ENCODE measurements around the gene DCLK1. TPM values are rescaled to one million over a fixed set of nuclear protein-coding genes. Genes with fewer than 3 reads are reported as not detected.
"Not testable (repeated sequence)": the region's sequence is repeated elsewhere in the genome, so short reads cannot be mapped to it uniquely, and the experiment has no call there.

DCLK1 gene
- total RNA-seq, 1 donor from 2014 or later: 22.4 TPM

DNA sequence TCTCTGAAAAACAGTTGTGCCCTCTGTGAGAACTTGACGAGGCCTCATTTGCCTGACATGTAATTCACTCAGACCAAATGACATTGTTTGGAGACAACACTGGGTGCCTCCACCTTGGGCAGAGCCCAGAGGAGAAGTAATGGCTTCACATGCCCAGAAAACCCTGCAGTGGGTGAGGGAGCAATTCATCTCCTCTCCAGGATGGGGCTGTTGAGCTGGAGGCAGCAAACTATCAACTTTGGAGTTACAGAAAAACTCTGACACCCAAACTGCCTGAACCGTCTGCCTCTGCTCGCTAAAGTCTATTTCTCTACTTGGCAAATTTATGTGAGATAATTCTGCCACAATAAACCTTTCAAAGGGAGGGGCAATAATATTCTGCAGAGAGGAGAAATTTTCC lies 146.9 kb downstream of the DCLK1 start:
- Mint-ChIP-seq H3K27ac (ENCODE audit: unreplicated experiment) (peak overlapping the region; percentile 92), H3K4me3 (no peak overlapping the region), H3K27me3 (ENCODE audit: low read depth) (no peaks in the 10 kb centered on the region), H3K36me3 (ENCODE audit: low read depth) (peaks cover 5% of the 10 kb centered on the region), H3K9me3 (no peaks in the 10 kb centered on the region), H3K4me1 (peaks cover 25% of the 10 kb centered on the region)
- TF ChIP-seq CTCF (conservative IDR thresholded peaks at IDR 0.05): no peak
- DNase-seq (ENCODE audit: low read depth, low spot score): no peak

- peaks cover 24% of the 10 kb centered on the region for H3K4me1 Mint-ChIP-seq
- not testable (repeated sequence) for H3K27me3 Mint-ChIP-seq (ENCODE audit: low read depth); DNase-seq (ENCODE audit: low read depth, low spot score); H3K4me3 Mint-ChIP-seq; H3K27ac Mint-ChIP-seq (ENCODE audit: unreplicated experiment); H3K9me3 Mint-ChIP-seq; H3K36me3 Mint-ChIP-seq (ENCODE audit: low read depth)
These were observed 147.5 kb downstream of the DCLK1 start for GRCh38 chr13:35983703-35984102.

DNA sequence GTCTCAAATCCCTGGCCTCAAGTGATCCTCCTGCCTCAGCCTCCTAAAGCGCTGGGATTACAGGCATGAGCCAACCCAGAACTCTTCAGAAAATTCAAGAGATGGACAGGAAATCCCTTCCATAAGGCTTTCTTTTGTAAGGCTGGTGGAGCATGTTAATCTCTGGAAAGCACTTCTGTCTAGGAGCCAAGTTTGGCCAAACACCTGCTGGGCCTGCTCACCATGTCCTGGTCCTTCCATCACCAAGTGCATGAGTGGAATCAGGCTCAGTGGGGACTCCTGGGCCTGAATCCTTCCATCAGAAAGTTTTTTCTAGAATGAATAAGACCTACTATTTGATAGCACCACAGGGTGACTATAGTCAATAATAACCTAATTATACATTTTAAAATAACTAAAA lies 148.0 kb downstream of the DCLK1 start:
- H3K27ac Mint-ChIP-seq (ENCODE audit: unreplicated experiment): no peak overlapping the region
- H3K4me1 Mint-ChIP-seq: peaks cover 25% of the 10 kb centered on the region
- no peaks in the 10 kb centered on the region for H3K9me3 Mint-ChIP-seq
- H3K4me3 Mint-ChIP-seq: no peak overlapping the region
- DNase-seq (ENCODE audit: low read depth, low spot score): no peak
- H3K36me3 Mint-ChIP-seq (ENCODE audit: low read depth): peaks cover 7% of the 10 kb centered on the region
- no peak for TF ChIP-seq CTCF (conservative IDR thresholded peaks at IDR 0.05)
- no peaks in the 10 kb centered on the region for H3K27me3 Mint-ChIP-seq (ENCODE audit: low read depth)

DNA sequence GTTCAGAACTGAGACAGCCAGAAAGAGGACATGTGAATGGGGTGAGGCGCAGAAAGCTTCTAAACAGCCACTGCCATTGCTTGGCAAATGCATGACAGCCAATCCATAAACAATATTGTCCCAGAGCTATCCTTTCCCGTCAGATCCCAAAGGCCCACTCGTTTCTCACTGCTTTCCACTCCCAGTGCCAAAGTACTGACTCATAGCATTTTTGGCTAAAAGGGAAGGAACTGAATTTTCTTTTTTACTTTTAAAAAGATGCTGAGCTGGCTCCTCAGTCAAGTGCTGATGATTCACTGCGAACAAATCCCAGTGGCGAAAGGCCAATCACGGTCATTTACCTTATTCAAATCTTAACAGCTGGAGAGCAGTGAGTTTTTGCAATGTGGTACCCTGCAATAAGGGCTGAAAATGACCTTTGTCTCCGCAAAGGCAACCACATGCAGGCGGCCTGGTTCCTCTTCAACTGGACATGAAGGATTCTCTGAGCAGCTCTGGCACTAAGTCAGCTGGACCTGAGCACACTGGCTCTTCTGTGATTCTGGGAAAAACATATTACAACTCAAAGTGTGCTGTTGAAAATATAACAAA lies 151.7 kb downstream of the DCLK1 start:
- Mint-ChIP-seq H3K4me3 (no peak overlapping the region), H3K27ac (ENCODE audit: unreplicated experiment) (no peak overlapping the region)

GRCh38 chr13:35978607-35979316 lies 152.4 kb downstream of the DCLK1 start:
- Mint-ChIP-seq H3K4me3 (no peak overlapping the region), H3K4me1 (peaks cover 5% of the 10 kb centered on the region), H3K36me3 (ENCODE audit: low read depth) (peaks cover 5% of the 10 kb centered on the region), H3K27me3 (ENCODE audit: low read depth) (no peaks in the 10 kb centered on the region), H3K27ac (ENCODE audit: unreplicated experiment) (no peak overlapping the region), H3K9me3 (peaks cover 2% of the 10 kb centered on the region)
- peak; percentile 93 for TF ChIP-seq CTCF (conservative IDR thresholded peaks at IDR 0.05)
- DNase-seq (ENCODE audit: low read depth, low spot score): peak; percentile 65

More for the DNA sequence above, 151.7 kb downstream of the DCLK1 start:
- no peak for TF ChIP-seq CTCF (conservative IDR thresholded peaks at IDR 0.05)
- Mint-ChIP-seq H3K36me3 (ENCODE audit: low read depth) (peaks cover 5% of the 10 kb centered on the region), H3K27me3 (ENCODE audit: low read depth) (no peaks in the 10 kb centered on the region), H3K9me3 (peaks cover 2% of the 10 kb centered on the region), H3K4me1 (peaks cover 6% of the 10 kb centered on the region)
- DNase-seq (ENCODE audit: low read depth, low spot score): no peak

DNA sequence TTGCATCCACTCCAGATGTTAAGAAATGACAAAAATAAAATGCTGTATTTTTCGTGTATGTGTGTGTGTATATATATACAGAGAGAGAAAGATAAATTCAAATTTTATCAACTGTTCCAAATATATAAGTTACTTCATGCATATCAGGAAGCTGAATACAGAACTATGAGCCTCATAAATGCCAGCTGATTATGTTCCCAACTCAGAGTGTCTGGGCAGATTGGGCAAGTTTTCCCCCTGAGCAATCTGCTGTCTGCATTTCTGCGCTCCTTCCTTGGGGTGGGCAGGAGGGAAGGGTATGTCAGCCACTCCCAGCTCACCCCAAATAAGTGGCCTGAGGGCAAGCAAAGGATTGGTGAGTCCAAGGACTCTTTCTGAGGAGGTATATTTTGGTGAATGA lies 154.1 kb downstream of the DCLK1 start:
- peaks cover 8% of the 10 kb centered on the region for H3K36me3 Mint-ChIP-seq (ENCODE audit: low read depth)
- no peak for DNase-seq (ENCODE audit: low read depth, low spot score)
- peaks cover 6% of the 10 kb centered on the region for H3K9me3 Mint-ChIP-seq

More for the DNA sequence above, 154.1 kb downstream of the DCLK1 start:
- Mint-ChIP-seq H3K4me3 (no peak overlapping the region), H3K27me3 (ENCODE audit: low read depth) (no peaks in the 10 kb centered on the region), H3K4me1 (peaks cover 5% of the 10 kb centered on the region), H3K27ac (ENCODE audit: unreplicated experiment) (no peak overlapping the region)
- TF ChIP-seq CTCF (conservative IDR thresholded peaks at IDR 0.05): no peak
